Mesothelial cell of epicardium (in vitro differentiated cells): Measurements from ENCODE around the gene CUX1. TPM values are rescaled to one million over a fixed set of nuclear protein-coding genes. Genes with fewer than 3 reads are reported as not detected.
"Not testable (repeated sequence)": the region's sequence is repeated elsewhere in the genome, so short reads cannot be mapped to it uniquely, and the experiment has no call there.

ENCODE experiments used
- DNase-seq, 2 experiments: peaks; one replicate each; pipeline ENCODE4 v3.0.0; 2021; ENCODE audit warnings: low spot score in 2 of 2; ENCODE audit not compliant: unreplicated experiment in 2 of 2
- H3K27ac Mint-ChIP-seq: 2 replicates; pipeline ENCODE4 v1.8.0; 2021; ENCODE audit warnings: mixed read lengths
- H3K27me3 Mint-ChIP-seq: 2 replicates; pipeline ENCODE4 v1.8.0; 2021; ENCODE audit warnings: low read depth, mixed read lengths
- H3K36me3 Mint-ChIP-seq: 2 replicates; pipeline ENCODE4 v1.8.0; 2021; ENCODE audit warnings: mixed read lengths
- H3K4me1 Mint-ChIP-seq: 2 replicates; pipeline ENCODE4 v1.8.0; 2021; ENCODE audit warnings: mixed read lengths
- H3K4me3 Mint-ChIP-seq: 2 replicates; pipeline ENCODE4 v1.8.0; 2021; ENCODE audit warnings: mild to moderate bottlenecking, moderate library complexity, mixed read lengths
- H3K9me3 Mint-ChIP-seq: 2 replicates; pipeline ENCODE4 v1.8.0; 2021; ENCODE audit warnings: mixed read lengths
- total RNA-seq: library from RNA; stranded (reverse); gene quantifications from 3 replicates; pipeline ENCODE4 v1.2.1, GENCODE V29; 2021
- TF ChIP-seq, protein P1 (sequence below): fragments of 200-600 bp; sonication (generic); IDR thresholded peaks from one replicate; pipeline ENCODE4 v1.5.0; 2021; ENCODE audit warnings: antibody characterized with exemption; ENCODE audit not compliant: unreplicated experiment

Gene CUX1
- total RNA-seq, 1 donor from 2014 or later, result 158 TPM

DNA sequence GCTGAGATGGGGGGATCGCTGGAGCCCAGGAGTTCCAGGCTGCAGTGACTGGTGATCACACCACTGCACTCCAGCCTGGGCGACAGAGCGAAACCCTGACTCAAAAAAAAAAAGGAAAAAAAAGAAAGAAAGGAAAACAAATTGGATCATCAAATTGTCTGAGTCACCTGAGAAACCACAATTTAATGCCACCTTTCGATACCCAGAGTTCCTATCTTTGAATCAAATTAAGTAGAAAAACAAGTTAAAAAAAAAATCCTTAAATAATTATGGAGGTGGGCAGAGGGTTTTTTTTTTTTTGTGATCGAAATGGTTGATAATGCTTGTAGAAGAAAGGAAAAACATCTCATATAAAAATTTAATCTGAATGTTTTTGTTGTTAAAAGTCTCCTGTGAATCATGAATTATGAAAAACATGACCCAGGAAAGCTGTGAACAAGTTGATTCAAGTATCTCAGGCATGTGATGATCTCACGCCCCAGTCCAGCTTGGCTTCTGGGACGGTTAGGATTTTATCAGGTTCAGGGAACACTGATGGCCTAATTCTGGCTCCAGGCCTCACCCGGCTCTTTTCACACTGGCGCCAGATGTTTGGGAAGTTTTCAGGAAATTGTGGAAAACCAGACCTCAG is 25.3 kb upstream of the CUX1 start:
- H3K4me1 Mint-ChIP-seq, result peaks cover 6% of the 10 kb centered on the region
- TF ChIP-seq, protein P1, sequence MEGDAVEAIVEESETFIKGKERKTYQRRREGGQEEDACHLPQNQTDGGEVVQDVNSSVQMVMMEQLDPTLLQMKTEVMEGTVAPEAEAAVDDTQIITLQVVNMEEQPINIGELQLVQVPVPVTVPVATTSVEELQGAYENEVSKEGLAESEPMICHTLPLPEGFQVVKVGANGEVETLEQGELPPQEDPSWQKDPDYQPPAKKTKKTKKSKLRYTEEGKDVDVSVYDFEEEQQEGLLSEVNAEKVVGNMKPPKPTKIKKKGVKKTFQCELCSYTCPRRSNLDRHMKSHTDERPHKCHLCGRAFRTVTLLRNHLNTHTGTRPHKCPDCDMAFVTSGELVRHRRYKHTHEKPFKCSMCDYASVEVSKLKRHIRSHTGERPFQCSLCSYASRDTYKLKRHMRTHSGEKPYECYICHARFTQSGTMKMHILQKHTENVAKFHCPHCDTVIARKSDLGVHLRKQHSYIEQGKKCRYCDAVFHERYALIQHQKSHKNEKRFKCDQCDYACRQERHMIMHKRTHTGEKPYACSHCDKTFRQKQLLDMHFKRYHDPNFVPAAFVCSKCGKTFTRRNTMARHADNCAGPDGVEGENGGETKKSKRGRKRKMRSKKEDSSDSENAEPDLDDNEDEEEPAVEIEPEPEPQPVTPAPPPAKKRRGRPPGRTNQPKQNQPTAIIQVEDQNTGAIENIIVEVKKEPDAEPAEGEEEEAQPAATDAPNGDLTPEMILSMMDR, result no peak
- no peak overlapping the region for H3K4me3 Mint-ChIP-seq
- H3K9me3 Mint-ChIP-seq, result no peaks in the 10 kb centered on the region
- no peaks in the 10 kb centered on the region for H3K36me3 Mint-ChIP-seq
- no peaks in the 10 kb centered on the region for H3K27me3 Mint-ChIP-seq
- no peak for DNase-seq
- peak overlapping the region; percentile 39 for H3K27ac Mint-ChIP-seq

DNA sequence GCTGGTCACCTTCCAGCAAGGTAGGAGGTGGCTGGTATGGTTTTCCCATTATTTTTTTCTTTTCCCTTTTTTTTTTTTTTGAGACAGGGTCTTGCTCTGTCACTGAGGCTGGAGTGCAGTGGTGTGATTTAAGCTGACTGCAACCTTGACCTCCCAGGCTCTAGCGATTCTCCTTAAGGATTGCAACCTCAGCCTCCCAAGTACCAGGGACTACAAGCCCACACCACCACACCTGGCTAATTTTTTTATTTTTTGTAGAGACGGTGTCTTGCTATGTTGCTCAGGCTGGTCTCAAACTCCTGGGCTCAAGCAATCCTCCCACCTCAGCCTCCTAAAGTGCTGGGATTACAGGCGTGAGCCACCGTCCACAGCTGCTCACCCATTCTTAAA is 24.7 kb upstream of the CUX1 start:
- H3K4me3 Mint-ChIP-seq, DNase-seq, H3K36me3 Mint-ChIP-seq, H3K9me3 Mint-ChIP-seq, H3K27me3 Mint-ChIP-seq, H3K4me1 Mint-ChIP-seq: not testable (repeated sequence)
- peak overlapping the region; percentile 39 for H3K27ac Mint-ChIP-seq

DNA sequence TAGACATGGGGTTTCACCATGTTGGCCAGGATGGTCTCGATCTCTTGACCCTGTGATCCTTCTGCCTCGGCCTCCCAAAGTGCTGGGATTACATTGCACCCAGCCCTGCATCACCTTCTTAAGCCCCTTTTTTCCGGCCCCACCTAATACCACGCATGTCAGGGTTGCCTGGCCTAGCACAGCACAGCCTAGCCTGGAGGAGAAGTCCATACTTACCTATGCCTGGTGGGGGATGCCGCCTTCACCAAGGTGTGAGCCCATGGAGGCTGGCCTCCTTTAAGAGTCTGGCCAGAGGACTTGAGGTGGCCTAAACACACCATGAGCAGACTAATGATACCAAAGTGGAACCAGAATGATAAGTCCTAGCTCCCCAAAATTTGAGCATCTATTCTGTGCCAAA is 22.0 kb upstream of the CUX1 start:
- Mint-ChIP-seq H3K4me1 (peaks cover 6% of the 10 kb centered on the region), H3K36me3 (no peaks in the 10 kb centered on the region), H3K4me3 (no peak overlapping the region), H3K27ac (no peak overlapping the region), H3K9me3 (no peaks in the 10 kb centered on the region), H3K27me3 (no peaks in the 10 kb centered on the region)
- TF ChIP-seq, protein P1, result no peak
- no peak for DNase-seq

DNA sequence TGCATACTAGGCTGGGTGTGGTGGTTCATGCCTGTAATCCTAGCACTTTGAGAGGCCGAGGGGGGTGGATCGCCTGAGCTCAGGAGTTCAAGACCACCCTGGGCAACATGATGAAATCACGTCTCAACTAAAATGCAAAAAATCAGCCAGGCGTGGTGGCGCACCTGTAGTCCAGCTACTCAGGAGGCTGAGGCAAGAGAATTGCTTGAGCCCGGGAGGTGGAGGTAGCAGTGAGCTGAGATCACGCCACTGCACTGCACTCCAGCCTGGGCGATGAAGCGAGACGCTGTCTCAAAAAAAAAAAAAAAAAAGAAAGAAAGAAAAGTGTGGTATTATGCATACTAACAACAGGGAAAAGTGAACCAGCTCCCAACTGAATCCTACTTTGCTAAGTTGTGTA is 19.3 kb upstream of the CUX1 start:
- not testable (repeated sequence) for H3K4me1 Mint-ChIP-seq, H3K36me3 Mint-ChIP-seq, H3K27me3 Mint-ChIP-seq

DNA sequence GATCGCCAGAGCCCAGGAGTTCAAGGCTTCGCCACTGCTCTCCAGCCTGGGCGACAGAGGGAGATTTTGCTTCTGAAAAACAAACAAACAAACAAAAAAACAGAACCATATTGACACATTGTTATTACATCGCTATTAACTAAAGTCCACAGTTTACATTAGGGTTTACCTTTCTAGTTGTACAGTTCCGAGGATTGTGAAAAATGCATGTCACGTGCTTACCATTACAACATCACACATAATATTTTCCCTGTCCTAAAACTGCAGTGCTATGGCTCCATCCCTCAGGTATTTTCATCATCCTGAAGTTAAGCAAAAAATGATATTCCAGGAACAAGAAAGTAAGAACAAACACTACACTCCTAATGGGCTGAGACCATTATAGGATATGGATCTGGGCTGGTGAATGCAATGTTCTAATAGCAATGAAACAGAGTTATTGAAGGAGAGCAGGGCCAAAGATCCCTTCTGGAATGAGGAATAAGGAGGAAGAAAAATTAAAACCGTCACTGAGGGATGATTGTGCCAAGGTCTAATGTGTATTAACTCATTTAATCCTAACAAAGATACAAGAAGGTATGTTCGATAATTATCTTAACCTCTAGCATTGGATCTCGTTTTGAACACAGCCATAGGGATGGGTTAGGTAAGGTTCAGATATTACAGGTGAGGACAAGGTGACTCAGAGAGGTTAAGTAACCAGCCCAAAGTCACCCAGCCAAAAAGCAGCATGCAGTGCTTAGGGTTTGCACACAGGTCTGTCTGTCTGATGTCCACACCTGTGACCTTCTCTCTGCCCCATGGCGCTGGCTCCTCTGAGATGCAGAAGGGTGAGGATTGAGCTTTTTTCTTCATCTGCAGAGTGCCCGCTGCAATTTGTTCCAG is 14.0 kb upstream of the CUX1 start:
- Mint-ChIP-seq H3K36me3 (no peaks in the 10 kb centered on the region), H3K9me3 (no peaks in the 10 kb centered on the region), H3K27me3 (peaks cover 28% of the 10 kb centered on the region), H3K27ac (no peak overlapping the region), H3K4me3 (peak overlapping the region; percentile 38), H3K4me1 (peaks cover 17% of the 10 kb centered on the region)
- no peak for DNase-seq
- TF ChIP-seq, protein P1, result no peak

More for the DNA sequence above, 19.3 kb upstream of the CUX1 start:
- H3K9me3 Mint-ChIP-seq, H3K27ac Mint-ChIP-seq, H3K4me3 Mint-ChIP-seq, DNase-seq: not testable (repeated sequence)

DNA sequence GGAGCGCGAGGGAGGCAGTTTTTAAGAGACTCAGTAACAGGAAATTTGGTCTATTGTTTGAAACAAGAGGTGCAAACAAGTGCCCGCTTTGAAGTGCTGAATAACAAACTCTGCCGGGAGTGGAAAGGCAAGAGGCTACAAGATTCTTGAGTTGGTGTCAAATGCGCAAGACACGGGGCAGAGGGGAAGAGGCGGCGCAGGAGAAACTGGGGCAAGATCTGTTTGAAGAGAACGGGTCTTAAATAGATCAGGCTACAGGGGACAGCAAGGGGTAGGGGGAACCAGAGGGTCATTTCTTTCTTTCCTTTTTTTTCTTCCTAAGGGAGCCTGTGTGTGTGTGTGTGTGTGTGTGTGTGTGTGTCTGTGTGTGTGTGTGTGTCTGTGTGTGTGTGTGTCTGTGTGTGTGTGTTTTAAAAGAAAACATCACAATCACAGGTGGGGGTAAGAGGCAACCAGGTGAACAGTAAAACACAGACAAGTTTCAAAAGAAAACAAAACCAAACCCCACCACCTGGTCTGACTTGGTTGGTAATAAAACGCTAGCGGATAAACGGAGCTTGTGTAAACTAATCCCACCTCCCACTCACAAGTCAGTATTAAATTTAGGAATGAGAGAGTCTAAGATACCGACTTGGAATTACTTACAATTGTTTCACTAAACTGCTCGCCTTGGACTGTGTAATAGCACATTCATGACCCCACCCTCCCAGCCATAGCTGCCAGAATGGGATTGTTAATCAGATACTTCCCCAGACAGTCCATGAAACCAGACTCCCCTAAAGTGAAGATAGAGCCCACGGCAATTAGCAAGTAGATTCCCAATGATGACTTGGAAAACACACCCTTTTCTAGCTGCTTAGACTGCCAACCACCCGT is 13.1 kb upstream of the CUX1 start:
- Mint-ChIP-seq H3K4me1 (peaks cover 17% of the 10 kb centered on the region), H3K27ac (no peak overlapping the region), H3K4me3 (peak overlapping the region; percentile 38), H3K36me3 (no peaks in the 10 kb centered on the region), H3K27me3 (peaks cover 28% of the 10 kb centered on the region), H3K9me3 (no peaks in the 10 kb centered on the region)
- TF ChIP-seq, protein P1, result no peak
- no peak for DNase-seq
